Vagina (tissue), 2 donors: ENCODE measurements around the gene KCTD20.
"Not testable (repeated sequence)": the region's sequence is repeated elsewhere in the genome, so short reads cannot be mapped to it uniquely, and the experiment has no call there.

Source experiments
- CTCF ChIP-seq, 3 experiments: fragments of 450-650 bp in 2 of 3; fragments of 200-600 bp in 1 of 3; sonication (generic) in 1 of 3; IDR thresholded peaks; one replicate each; pipeline ENCODE4 v1.5.1; 2017 to 2019; ENCODE audit warnings: antibody characterized with exemption in 3 of 3, mild to moderate bottlenecking in 2 of 3, moderate library complexity in 2 of 3
- POLR2A ChIP-seq, 2 donors: fragments of 450-650 bp; IDR thresholded peaks; one replicate each; pipeline ENCODE4 v1.6.1; 2017; ENCODE audit warnings: antibody characterized with exemption in 2 of 2, mild to moderate bottlenecking in 2 of 2, moderate library complexity in 2 of 2
- POLR2AphosphoS5 ChIP-seq, 2 donors: sonication (generic); formaldehyde crosslinking; IDR thresholded peaks; one replicate each; pipeline ENCODE4 v1.9.0; 2017; ENCODE audit warnings: antibody characterized with exemption in 2 of 2, mild to moderate bottlenecking in 2 of 2, low read depth in 1 of 2; ENCODE audit not compliant: insufficient read depth in 1 of 2

GRCh38 chr6:36483326-36483725, 40.5 kb downstream of the KCTD20 start:
- TF ChIP-seq CTCF (IDR thresholded peaks at IDR 0.05); POLR2A (IDR thresholded peaks at IDR 0.05); POLR2AphosphoS5 (IDR thresholded peaks at IDR 0.05; ENCODE audit: insufficient read depth in 1 of 2, low read depth in 1 of 2): not testable (repeated sequence)
